Type B pancreatic cell (in vitro differentiated cells): Measurements from ENCODE around the gene MSL1. TPM values are rescaled to one million over a fixed set of nuclear protein-coding genes. Genes with fewer than 3 reads are reported as not detected.

Experiments
- DNase-seq: peaks from one replicate; pipeline ENCODE4 v3.0.0; 2021; ENCODE audit warnings: mixed read lengths; ENCODE audit not compliant: unreplicated experiment; ENCODE audit errors: extremely low spot score
- H3K27ac Mint-ChIP-seq: 2 replicates; pipeline ENCODE4 v1.8.0; 2021; ENCODE audit warnings: mild to moderate bottlenecking, mixed read lengths
- H3K27me3 Mint-ChIP-seq: 2 replicates; pipeline ENCODE4 v1.8.0; 2021; ENCODE audit warnings: mixed read lengths
- H3K36me3 Mint-ChIP-seq: 2 replicates; pipeline ENCODE4 v1.8.0; 2021; ENCODE audit warnings: mixed read lengths
- H3K4me1 Mint-ChIP-seq: one replicate; pipeline ENCODE4 v1.8.0; 2021; ENCODE audit warnings: mixed read lengths; ENCODE audit not compliant: unreplicated experiment
- H3K4me3 Mint-ChIP-seq: 2 replicates; pipeline ENCODE4 v1.8.0; 2021; ENCODE audit warnings: mild to moderate bottlenecking, mixed read lengths
- H3K9me3 Mint-ChIP-seq: 2 replicates; pipeline ENCODE4 v1.8.0; 2021; ENCODE audit warnings: mixed read lengths
- CTCF ChIP-seq: fragments of 200-600 bp; sonication (generic); conservative IDR thresholded peaks from 2 replicates; pipeline ENCODE4 v1.5.0; 2021; ENCODE audit warnings: antibody characterized with exemption, mild to moderate bottlenecking
- total RNA-seq: library from RNA; stranded (reverse); gene quantifications from 2 replicates; pipeline ENCODE4 v1.2.1, GENCODE V29; 2021; ENCODE audit warnings: low replicate concordance

Gene MSL1
- total RNA-seq, 1 donor from 2014 or later: 128 TPM

- Mint-ChIP-seq H3K4me3 (peak overlapping the region; percentile 65), H3K4me1 (peaks cover 79% of the 10 kb centered on the region), H3K9me3 (no peaks in the 10 kb centered on the region), H3K27ac (peak overlapping the region; percentile 93), H3K36me3 (no peaks in the 10 kb centered on the region), H3K27me3 (no peaks in the 10 kb centered on the region)
- no peak for DNase-seq
- TF ChIP-seq CTCF: peak; percentile 73
These were observed 10.3 kb upstream of the MSL1 start for GRCh38 chr17:40111221-40112128.

DNA sequence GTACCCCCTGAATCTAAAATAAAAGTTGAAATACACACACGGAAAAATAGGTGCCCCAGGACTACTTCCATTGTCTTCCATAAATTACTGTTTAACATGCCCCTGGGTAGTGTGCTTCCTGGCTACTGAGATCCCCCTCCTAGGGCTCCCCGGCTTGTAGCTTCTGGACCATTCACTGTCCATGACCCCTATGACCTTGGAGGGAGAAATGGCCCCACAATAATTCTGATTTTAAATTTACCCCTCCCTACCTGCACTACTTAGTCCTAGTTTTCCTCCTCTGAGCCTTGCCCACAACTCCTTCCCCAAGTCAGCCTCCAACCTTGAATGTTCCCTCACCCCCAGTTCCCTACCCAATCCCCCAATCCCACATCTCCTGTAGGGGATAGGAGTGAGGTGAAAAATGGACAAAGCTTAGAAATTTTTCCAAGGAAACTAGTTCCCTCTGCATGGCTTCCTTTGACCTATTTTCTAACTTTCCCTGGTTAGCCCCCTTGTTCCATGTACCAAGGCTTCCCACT is 9.5 kb upstream of the MSL1 start:
- DNase-seq: no peak
- H3K9me3 Mint-ChIP-seq: no peaks in the 10 kb centered on the region
- H3K27ac Mint-ChIP-seq: peak overlapping the region; percentile 93
- peaks cover 71% of the 10 kb centered on the region for H3K4me1 Mint-ChIP-seq
- no peaks in the 10 kb centered on the region for H3K27me3 Mint-ChIP-seq
- H3K4me3 Mint-ChIP-seq: peak overlapping the region; percentile 91
- no peak for TF ChIP-seq CTCF
- H3K36me3 Mint-ChIP-seq: no peaks in the 10 kb centered on the region

- no peak for DNase-seq
- Mint-ChIP-seq H3K4me1 (peaks cover 66% of the 10 kb centered on the region), H3K27ac (peak overlapping the region; percentile 93), H3K36me3 (no peaks in the 10 kb centered on the region), H3K4me3 (peak overlapping the region; percentile 91), H3K9me3 (no peaks in the 10 kb centered on the region), H3K27me3 (no peaks in the 10 kb centered on the region)
- no peak for TF ChIP-seq CTCF
These were observed 9.1 kb upstream of the MSL1 start for GRCh38 chr17:40112718-40113109.

GRCh38 chr17:40113110-40113906 is 8.5 kb upstream of the MSL1 start:
- no peaks in the 10 kb centered on the region for H3K27me3 Mint-ChIP-seq
- peak; percentile 90 for DNase-seq
- peak overlapping the region; percentile 91 for H3K4me3 Mint-ChIP-seq
- peak; percentile 84 for TF ChIP-seq CTCF
- peaks cover 65% of the 10 kb centered on the region for H3K4me1 Mint-ChIP-seq
- peak overlapping the region; percentile 93 for H3K27ac Mint-ChIP-seq
- H3K9me3 Mint-ChIP-seq: no peaks in the 10 kb centered on the region
- no peaks in the 10 kb centered on the region for H3K36me3 Mint-ChIP-seq

DNA sequence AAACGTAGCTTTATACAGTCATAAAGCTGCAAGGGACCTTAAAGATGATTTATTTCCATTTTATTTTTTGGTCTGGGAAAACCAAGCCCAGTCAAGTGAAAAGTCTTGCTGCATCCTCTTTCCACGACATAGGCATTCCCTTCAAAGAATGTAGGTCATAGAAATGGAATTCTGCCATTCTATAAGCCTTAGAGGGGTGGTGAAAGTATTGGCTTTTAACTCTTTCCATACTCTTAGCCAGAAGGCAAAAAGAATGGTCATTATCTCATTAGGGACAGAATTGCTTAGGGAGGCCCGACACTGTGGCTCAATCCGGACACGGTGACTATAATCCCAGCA is 7.9 kb upstream of the MSL1 start:
- Mint-ChIP-seq H3K36me3 (no peaks in the 10 kb centered on the region), H3K27ac (peak overlapping the region; percentile 93), H3K27me3 (no peaks in the 10 kb centered on the region), H3K4me1 (peaks cover 66% of the 10 kb centered on the region), H3K4me3 (peak overlapping the region; percentile 91), H3K9me3 (no peaks in the 10 kb centered on the region)
- TF ChIP-seq CTCF: no peak
- DNase-seq: no peak
